A549 (cell line): ENCODE measurements around the gene CTBP2. TPM values are rescaled to one million over a fixed set of nuclear protein-coding genes. Genes with fewer than 3 reads are reported as not detected.

ENCODE experiments used
- ATAC-seq, 2 experiments: fragments of 200-7000 bp in 1 of 2; fragments of >200 bp in 1 of 2; cut with Nextera tagmentation in 1 of 2; cut with Tn5 transposase in 1 of 2; 3 replicates each; pipeline versions ENCODE4 v1.8.0 to v1.9.1; 2018 to 2020; ENCODE audit warnings: mild to moderate bottlenecking in 1 of 2, moderate library complexity in 1 of 2
- CTCF ChIA-PET: fragments of 300-600 bp; sonication (Branson Sonifier 250); formaldehyde crosslinking; extraction: SDS; loops from one replicate; lab custom pipeline; 2021; ENCODE audit warnings: antibody characterized with exemption, inconsistent platforms; lab: Yijun Ruan, JAX
- POLR2A ChIA-PET: fragments of 350-600 bp; formaldehyde crosslinking; extraction: SDS; loops from one replicate; lab custom pipeline; 2021; ENCODE audit warnings: antibody characterized with exemption, inconsistent platforms; lab: Yijun Ruan, JAX
- DNase-seq, 2 experiments: peaks; one replicate each; pipeline versions ENCODE4 v3.0.0 to v3.0.0-alpha.2; 2011 to 2016; ENCODE audit warnings: low read depth in 1 of 2, low spot score in 1 of 2
- FAIRE-seq: peaks from 2 replicates; lab custom pipeline; 2011; peaks lifted over from hg19 to GRCh38; lab: Jason Lieb, UNC
- H3K27ac ChIP-seq, 2 experiments: fragments of >200 bp; sonication (Bioruptor Twin); formaldehyde crosslinking; 3 replicates each; pipeline ENCODE4 v1.5.1; 2016 to 2017
- H3K4me1 ChIP-seq: fragments of >200 bp; sonication (Bioruptor Twin); formaldehyde crosslinking; 3 replicates; pipeline ENCODE4 v1.6.1; 2016
- H3K4me2 ChIP-seq: fragments of >200 bp; sonication (Bioruptor Twin); formaldehyde crosslinking; 3 replicates; pipeline ENCODE4 v1.6.1; 2016
- H3K4me3 ChIP-seq: fragments of >200 bp; sonication (Bioruptor Twin); formaldehyde crosslinking; 3 replicates; pipeline ENCODE4 v1.5.1; 2016
- H3K9me3 ChIP-seq: fragments of >200 bp; sonication (Bioruptor Twin); formaldehyde crosslinking; 3 replicates; pipeline ENCODE4 v1.6.1; 2016
- BHLHE40 ChIP-seq: IDR thresholded peaks from 2 replicates; pipeline ENCODE4 v1.6.1; 2012; ENCODE audit warnings: low read depth, low read length, inconsistent platforms
- CEBPB ChIP-seq, 2 experiments: fragments of >200 bp in 1 of 2; sonication (Bioruptor Twin) in 1 of 2; formaldehyde crosslinking in 1 of 2; IDR thresholded peaks; 2 replicates each; pipeline ENCODE4 v1.6.1; 2012 to 2016
- CHD2 ChIP-seq: fragments of 150-350 bp; IDR thresholded peaks from 2 replicates; pipeline ENCODE4 v1.6.1; 2014; ENCODE audit warnings: low read length; ENCODE audit not compliant: partially characterized antibody
- ESRRA ChIP-seq: fragments of 150-350 bp; IDR thresholded peaks from 2 replicates; pipeline ENCODE4 v1.6.1; 2014; ENCODE audit warnings: mild to moderate bottlenecking, low read length, borderline replicate concordance
- FOSB ChIP-seq: fragments of 250-450 bp; sonication (Bioruptor Pico); IDR thresholded peaks from 2 replicates; pipeline ENCODE4 v1.5.0; 2020; ENCODE audit warnings: mild to moderate bottlenecking, moderate library complexity
- HOXA7 ChIP-seq: fragments of 250-450 bp; sonication (Bioruptor Pico); IDR thresholded peaks from 2 replicates; pipeline ENCODE4 v1.5.0; 2020; ENCODE audit warnings: mild to moderate bottlenecking, moderate library complexity
- JUN ChIP-seq, 2 experiments: fragments of >200 bp; sonication (Bioruptor Twin); formaldehyde crosslinking; IDR thresholded peaks; 2 replicates in 1 of 2; 3 replicates in 1 of 2; pipeline ENCODE4 v1.6.1; 2016 to 2017
- JUNB ChIP-seq: fragments of >200 bp; sonication (Bioruptor Twin); formaldehyde crosslinking; IDR thresholded peaks from 2 replicates; pipeline ENCODE4 v1.6.1; 2016
- KDM1A ChIP-seq: fragments of 200-600 bp; sonication (generic); IDR thresholded peaks from 2 replicates; pipeline ENCODE4 v1.6.1; 2016; ENCODE audit warnings: low read depth, mild to moderate bottlenecking
- MAZ ChIP-seq: fragments of 150-350 bp; IDR thresholded peaks from 2 replicates; pipeline ENCODE4 v1.6.1; 2014; ENCODE audit warnings: antibody characterized with exemption, low read depth, low read length, borderline replicate concordance
- MYC ChIP-seq: IDR thresholded peaks from 2 replicates; pipeline ENCODE4 v1.6.1; 2012; ENCODE audit warnings: mild to moderate bottlenecking, inconsistent platforms, low read length, improper control_type of control experiment, borderline replicate concordance
- NPAS2 ChIP-seq: fragments of 250-450 bp; sonication (Bioruptor Pico); IDR thresholded peaks from 2 replicates; pipeline ENCODE4 v1.8.0; 2022; ENCODE audit warnings: mild to moderate bottlenecking, moderate library complexity, borderline replicate concordance
- POLR2A ChIP-seq: IDR thresholded peaks from 2 replicates; pipeline ENCODE4 v1.6.1; 2012; ENCODE audit warnings: mild to moderate bottlenecking, low read length
- POLR2AphosphoS2 ChIP-seq: conservative IDR thresholded peaks from 2 replicates; pipeline ENCODE4 v1.6.1; 2012; ENCODE audit warnings: low read length, improper control_type of control experiment, inconsistent platforms
- RARB ChIP-seq: fragments of 250-450 bp; sonication (Bioruptor Pico); IDR thresholded peaks from 2 replicates; pipeline ENCODE4 v1.8.0; 2021; ENCODE audit warnings: mild to moderate bottlenecking, moderate library complexity
- RNF2 ChIP-seq: fragments of 200-600 bp; sonication (generic); IDR thresholded peaks from 2 replicates; pipeline ENCODE4 v1.6.1; 2016; ENCODE audit warnings: low read depth, mild to moderate bottlenecking, antibody characterized with exemption, moderate library complexity, borderline replicate concordance
- SREBF2 ChIP-seq: fragments of 450-650 bp; IDR thresholded peaks from 2 replicates; pipeline ENCODE4 v1.6.1; 2014; ENCODE audit warnings: mild to moderate bottlenecking, moderate library complexity
- TP53 ChIP-seq: fragments of 250-450 bp; sonication (Bioruptor Pico); IDR thresholded peaks from 2 replicates; pipeline ENCODE4 v1.5.0; 2021; ENCODE audit warnings: mild to moderate bottlenecking, moderate library complexity
- ZC3H11A ChIP-seq: fragments of 450-650 bp; IDR thresholded peaks from 2 replicates; pipeline ENCODE4 v1.6.1; 2014; ENCODE audit warnings: antibody characterized with exemption, mild to moderate bottlenecking
- ZSCAN20 ChIP-seq: fragments of 250-450 bp; sonication (Bioruptor Pico); IDR thresholded peaks from 2 replicates; pipeline ENCODE4 v1.8.0; 2022; ENCODE audit warnings: mild to moderate bottlenecking, moderate library complexity
- WGBS: methylation state at CpG from one replicate; pipeline ENCODE4 v1.1.6; 2017; ENCODE audit errors: missing lambda C conversion rate; 5-methylcytosine and 5-hydroxymethylcytosine counted together
- polyA plus RNA-seq, 4 experiments: library from polyadenylated mRNA; depleted of rRNA in 3 of 4; stranded (reverse); fragments of >200 nt; fragmentation: RNase III in 1 of 4; extraction: RNeasy Plus Mini Kit Qiagen cat#74134 plus additional on column Dnase treatment in 1 of 4; gene quantifications; 2 replicates in 3 of 4; 3 replicates in 1 of 4; pipeline ENCODE4 v1.2.3, GENCODE V29; 2011 to 2017
- TF ChIP-seq, protein P1 (sequence below): fragments of 200-600 bp; sonication (generic); IDR thresholded peaks from 2 replicates; pipeline ENCODE4 v1.6.1; 2016; ENCODE audit warnings: antibody characterized with exemption, mild to moderate bottlenecking, moderate library complexity
- TF ChIP-seq, protein P2 (sequence below): IDR thresholded peaks from 2 replicates; pipeline ENCODE4 v1.6.1; 2012
- TF ChIP-seq, protein P3 (sequence below): fragments of 150-350 bp; IDR thresholded peaks from 2 replicates; pipeline ENCODE4 v1.6.1; 2014; ENCODE audit warnings: low read depth, mild to moderate bottlenecking, low read length
- TF ChIP-seq, protein P4 (sequence below): fragments of 250-450 bp; sonication (Bioruptor Pico); IDR thresholded peaks from 2 replicates; pipeline ENCODE4 v1.5.0; 2021; ENCODE audit warnings: mild to moderate bottlenecking, moderate library complexity, borderline replicate concordance
- TF ChIP-seq, protein P5 (sequence below): fragments of >200 bp; sonication (Bioruptor Twin); formaldehyde crosslinking; IDR thresholded peaks from 3 replicates; pipeline ENCODE4 v1.5.1; 2016

Gene CTBP2
- polyA plus RNA-seq, 2 of the 4 experiments (the other 2 are of a cell fraction), result 74.9 to 78.9 TPM

DNA sequence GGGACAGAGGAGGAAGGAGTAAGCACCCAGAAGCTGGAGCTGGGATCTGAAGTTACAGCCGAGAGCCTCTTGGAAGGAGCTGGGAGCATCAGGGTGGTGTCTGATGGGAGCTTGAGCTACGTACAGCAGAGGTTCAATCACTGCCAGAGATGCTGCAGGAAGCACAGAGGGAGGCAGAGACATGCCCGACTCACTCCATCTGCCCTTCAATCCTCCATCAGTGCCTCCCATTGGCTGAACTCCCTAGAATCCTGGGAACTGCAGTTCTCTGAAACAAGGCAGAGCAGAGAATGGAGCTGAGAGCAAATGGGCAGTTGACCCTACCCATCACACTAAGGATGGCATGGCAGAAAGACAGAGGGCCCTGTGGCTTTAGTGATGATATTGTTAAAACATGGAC lies 40.0 kb upstream of the CTBP2 start (continued):
- TF ChIP-seq, protein P1, sequence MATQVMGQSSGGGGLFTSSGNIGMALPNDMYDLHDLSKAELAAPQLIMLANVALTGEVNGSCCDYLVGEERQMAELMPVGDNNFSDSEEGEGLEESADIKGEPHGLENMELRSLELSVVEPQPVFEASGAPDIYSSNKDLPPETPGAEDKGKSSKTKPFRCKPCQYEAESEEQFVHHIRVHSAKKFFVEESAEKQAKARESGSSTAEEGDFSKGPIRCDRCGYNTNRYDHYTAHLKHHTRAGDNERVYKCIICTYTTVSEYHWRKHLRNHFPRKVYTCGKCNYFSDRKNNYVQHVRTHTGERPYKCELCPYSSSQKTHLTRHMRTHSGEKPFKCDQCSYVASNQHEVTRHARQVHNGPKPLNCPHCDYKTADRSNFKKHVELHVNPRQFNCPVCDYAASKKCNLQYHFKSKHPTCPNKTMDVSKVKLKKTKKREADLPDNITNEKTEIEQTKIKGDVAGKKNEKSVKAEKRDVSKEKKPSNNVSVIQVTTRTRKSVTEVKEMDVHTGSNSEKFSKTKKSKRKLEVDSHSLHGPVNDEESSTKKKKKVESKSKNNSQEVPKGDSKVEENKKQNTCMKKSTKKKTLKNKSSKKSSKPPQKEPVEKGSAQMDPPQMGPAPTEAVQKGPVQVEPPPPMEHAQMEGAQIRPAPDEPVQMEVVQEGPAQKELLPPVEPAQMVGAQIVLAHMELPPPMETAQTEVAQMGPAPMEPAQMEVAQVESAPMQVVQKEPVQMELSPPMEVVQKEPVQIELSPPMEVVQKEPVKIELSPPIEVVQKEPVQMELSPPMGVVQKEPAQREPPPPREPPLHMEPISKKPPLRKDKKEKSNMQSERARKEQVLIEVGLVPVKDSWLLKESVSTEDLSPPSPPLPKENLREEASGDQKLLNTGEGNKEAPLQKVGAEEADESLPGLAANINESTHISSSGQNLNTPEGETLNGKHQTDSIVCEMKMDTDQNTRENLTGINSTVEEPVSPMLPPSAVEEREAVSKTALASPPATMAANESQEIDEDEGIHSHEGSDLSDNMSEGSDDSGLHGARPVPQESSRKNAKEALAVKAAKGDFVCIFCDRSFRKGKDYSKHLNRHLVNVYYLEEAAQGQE, result no peak
- TF ChIP-seq POLR2A (no peak), POLR2AphosphoS2 (no peak), ZSCAN20 (CRISPR knock-in tag) (no peak), SREBF2 (no peak), CHD2 (no peak)

DNA sequence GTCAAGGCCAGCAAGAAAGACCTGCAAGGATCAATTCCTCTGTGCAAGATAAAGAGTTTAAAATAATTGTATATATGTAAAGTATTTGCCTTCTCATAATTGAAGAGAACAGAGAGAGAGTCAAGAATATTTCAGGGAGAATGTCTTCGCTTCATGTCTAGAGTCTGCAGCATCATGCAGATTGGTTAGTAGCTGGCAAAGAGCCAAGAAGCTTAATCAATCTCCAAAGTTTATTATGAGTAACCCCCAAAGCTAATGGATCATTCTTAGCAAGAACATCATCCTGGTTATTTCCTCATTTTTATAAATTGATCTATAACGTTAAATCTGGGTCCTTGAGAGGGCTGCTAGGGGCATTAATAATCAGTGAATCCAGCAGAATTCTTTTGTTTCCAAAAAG lies 38.9 kb upstream of the CTBP2 start:
- no peak overlapping the region for H3K27ac ChIP-seq
- H3K4me2 ChIP-seq, result no peak overlapping the region
- TF ChIP-seq KDM1A (no peak), MAZ (no peak), CEBPB (IDR thresholded peaks at IDR 0.05) (no peak), FOSB (no peak), ZC3H11A (no peak), MYC (no peak), RARB (CRISPR knock-in tag) (no peak), ESRRA (no peak), TP53 (no peak), BHLHE40 (no peak), HOXA7 (CRISPR knock-in tag) (no peak), JUNB (no peak), NPAS2 (CRISPR knock-in tag) (no peak), JUN (IDR thresholded peaks at IDR 0.05) (no peak), RNF2 (no peak)
- TF ChIP-seq, protein P2, sequence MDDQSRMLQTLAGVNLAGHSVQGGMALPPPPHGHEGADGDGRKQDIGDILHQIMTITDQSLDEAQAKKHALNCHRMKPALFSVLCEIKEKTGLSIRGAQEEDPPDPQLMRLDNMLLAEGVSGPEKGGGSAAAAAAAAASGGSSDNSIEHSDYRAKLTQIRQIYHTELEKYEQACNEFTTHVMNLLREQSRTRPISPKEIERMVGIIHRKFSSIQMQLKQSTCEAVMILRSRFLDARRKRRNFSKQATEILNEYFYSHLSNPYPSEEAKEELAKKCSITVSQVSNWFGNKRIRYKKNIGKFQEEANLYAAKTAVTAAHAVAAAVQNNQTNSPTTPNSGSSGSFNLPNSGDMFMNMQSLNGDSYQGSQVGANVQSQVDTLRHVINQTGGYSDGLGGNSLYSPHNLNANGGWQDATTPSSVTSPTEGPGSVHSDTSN, result no peak
- TF ChIP-seq, protein P3, sequence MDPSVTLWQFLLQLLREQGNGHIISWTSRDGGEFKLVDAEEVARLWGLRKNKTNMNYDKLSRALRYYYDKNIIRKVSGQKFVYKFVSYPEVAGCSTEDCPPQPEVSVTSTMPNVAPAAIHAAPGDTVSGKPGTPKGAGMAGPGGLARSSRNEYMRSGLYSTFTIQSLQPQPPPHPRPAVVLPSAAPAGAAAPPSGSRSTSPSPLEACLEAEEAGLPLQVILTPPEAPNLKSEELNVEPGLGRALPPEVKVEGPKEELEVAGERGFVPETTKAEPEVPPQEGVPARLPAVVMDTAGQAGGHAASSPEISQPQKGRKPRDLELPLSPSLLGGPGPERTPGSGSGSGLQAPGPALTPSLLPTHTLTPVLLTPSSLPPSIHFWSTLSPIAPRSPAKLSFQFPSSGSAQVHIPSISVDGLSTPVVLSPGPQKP, result no peak
- TF ChIP-seq, protein P4, sequence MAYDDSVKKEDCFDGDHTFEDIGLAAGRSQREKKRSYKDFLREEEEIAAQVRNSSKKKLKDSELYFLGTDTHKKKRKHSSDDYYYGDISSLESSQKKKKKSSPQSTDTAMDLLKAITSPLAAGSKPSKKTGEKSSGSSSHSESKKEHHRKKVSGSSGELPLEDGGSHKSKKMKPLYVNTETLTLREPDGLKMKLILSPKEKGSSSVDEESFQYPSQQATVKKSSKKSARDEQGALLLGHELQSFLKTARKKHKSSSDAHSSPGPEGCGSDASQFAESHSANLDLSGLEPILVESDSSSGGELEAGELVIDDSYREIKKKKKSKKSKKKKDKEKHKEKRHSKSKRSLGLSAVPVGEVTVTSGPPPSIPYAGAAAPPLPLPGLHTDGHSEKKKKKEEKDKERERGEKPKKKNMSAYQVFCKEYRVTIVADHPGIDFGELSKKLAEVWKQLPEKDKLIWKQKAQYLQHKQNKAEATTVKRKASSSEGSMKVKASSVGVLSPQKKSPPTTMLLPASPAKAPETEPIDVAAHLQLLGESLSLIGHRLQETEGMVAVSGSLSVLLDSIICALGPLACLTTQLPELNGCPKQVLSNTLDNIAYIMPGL, result no peak
- TF ChIP-seq, protein P5, sequence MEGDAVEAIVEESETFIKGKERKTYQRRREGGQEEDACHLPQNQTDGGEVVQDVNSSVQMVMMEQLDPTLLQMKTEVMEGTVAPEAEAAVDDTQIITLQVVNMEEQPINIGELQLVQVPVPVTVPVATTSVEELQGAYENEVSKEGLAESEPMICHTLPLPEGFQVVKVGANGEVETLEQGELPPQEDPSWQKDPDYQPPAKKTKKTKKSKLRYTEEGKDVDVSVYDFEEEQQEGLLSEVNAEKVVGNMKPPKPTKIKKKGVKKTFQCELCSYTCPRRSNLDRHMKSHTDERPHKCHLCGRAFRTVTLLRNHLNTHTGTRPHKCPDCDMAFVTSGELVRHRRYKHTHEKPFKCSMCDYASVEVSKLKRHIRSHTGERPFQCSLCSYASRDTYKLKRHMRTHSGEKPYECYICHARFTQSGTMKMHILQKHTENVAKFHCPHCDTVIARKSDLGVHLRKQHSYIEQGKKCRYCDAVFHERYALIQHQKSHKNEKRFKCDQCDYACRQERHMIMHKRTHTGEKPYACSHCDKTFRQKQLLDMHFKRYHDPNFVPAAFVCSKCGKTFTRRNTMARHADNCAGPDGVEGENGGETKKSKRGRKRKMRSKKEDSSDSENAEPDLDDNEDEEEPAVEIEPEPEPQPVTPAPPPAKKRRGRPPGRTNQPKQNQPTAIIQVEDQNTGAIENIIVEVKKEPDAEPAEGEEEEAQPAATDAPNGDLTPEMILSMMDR, result no peak
- WGBS, result 96% methylated on average over 2 of the region's 2 CpGs
- no peak for DNase-seq
- no peak for FAIRE-seq
- CTCF ChIA-PET, result interaction anchor here (0.6 to 0.9 kb wide), 2 partner anchors 19 to 151 kb away, joined by 3 read pairs; no protein-coding TSS in a partner anchor
- no peak overlapping the region for H3K4me3 ChIP-seq
- peaks cover 12% of the 10 kb centered on the region; the same call in 2 of the 3 replicates for H3K4me1 ChIP-seq
- no peaks in the 10 kb centered on the region for H3K9me3 ChIP-seq
- ATAC-seq, result no peak
- POLR2A ChIA-PET, result no interaction called here
